ENCODE measurements around the gene DNAJB11.

Gene DNAJB11

DNA sequence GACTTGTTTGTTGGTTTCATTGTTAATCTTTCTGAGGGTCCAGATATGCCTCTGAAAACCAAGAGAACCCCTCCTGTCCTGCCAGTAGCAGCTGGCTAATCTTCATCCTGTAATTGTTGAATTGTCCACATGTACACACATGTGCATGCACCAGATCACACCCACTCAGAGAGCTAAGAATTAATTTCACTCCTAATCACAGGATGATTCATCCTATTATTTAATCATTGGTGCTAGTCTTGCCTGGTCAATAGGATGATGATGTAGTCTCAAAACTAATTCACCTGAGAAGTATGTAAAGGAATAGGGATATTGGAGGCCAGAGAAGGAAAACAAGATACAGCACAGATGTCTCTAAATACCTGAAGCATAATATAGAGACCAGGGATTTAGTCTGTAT lies 34.6 kb downstream of the DNAJB11 start (continued):
- TF ChIP-seq, protein P1, sequence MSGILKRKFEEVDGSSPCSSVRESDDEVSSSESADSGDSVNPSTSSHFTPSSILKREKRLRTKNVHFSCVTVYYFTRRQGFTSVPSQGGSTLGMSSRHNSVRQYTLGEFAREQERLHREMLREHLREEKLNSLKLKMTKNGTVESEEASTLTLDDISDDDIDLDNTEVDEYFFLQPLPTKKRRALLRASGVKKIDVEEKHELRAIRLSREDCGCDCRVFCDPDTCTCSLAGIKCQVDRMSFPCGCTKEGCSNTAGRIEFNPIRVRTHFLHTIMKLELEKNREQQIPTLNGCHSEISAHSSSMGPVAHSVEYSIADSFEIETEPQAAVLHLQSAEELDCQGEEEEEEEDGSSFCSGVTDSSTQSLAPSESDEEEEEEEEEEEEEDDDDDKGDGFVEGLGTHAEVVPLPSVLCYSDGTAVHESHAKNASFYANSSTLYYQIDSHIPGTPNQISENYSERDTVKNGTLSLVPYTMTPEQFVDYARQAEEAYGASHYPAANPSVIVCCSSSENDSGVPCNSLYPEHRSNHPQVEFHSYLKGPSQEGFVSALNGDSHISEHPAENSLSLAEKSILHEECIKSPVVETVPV (CRISPR knock-in tag; IDR thresholded peaks at IDR 0.05): no peak
- TF ChIP-seq TCF4 (CRISPR knock-in tag; IDR thresholded peaks at IDR 0.05; ENCODE audit: borderline replicate concordance): no peak

- TF ChIP-seq PPARA (CRISPR knock-in tag; IDR thresholded peaks at IDR 0.05; ENCODE audit: borderline replicate concordance) (no peak), ISL1 (CRISPR knock-in tag; IDR thresholded peaks at IDR 0.05) (no peak), RARB (CRISPR knock-in tag; IDR thresholded peaks at IDR 0.05) (no peak), ZNF565 (CRISPR knock-in tag; conservative IDR thresholded peaks at IDR 0.05; ENCODE audit: low read depth) (no peak), GLIS3 (CRISPR knock-in tag; IDR thresholded peaks at IDR 0.05) (no peak), TCF4 (CRISPR knock-in tag; IDR thresholded peaks at IDR 0.05; ENCODE audit: borderline replicate concordance) (no peak), ARNTL (CRISPR knock-in tag; IDR thresholded peaks at IDR 0.05; ENCODE audit: borderline replicate concordance, low read depth) (no peak), ZNF70 (CRISPR knock-in tag; IDR thresholded peaks at IDR 0.05) (no peak), ZFP30 (CRISPR knock-in tag; IDR thresholded peaks at IDR 0.05) (no peak), ZC3H10 (CRISPR knock-in tag; IDR thresholded peaks at IDR 0.05) (no peak), OSR1 (CRISPR knock-in tag; IDR thresholded peaks at IDR 0.05) (no peak), POU6F1 (CRISPR knock-in tag; IDR thresholded peaks at IDR 0.05; ENCODE audit: borderline replicate concordance, low read depth) (no peak), TSHZ2 (CRISPR knock-in tag; IDR thresholded peaks at IDR 0.05) (no peak), TOX (CRISPR knock-in tag; IDR thresholded peaks at IDR 0.05; ENCODE audit: borderline replicate concordance) (no peak), ZNF8 (CRISPR knock-in tag; IDR thresholded peaks at IDR 0.05) (no peak), ESRRG (CRISPR knock-in tag; IDR thresholded peaks at IDR 0.05) (no peak)
- no peak for ATAC-seq
These were observed 35.3 kb downstream of the DNAJB11 start for GRCh38 chr3:186605561-186606545.

DNA sequence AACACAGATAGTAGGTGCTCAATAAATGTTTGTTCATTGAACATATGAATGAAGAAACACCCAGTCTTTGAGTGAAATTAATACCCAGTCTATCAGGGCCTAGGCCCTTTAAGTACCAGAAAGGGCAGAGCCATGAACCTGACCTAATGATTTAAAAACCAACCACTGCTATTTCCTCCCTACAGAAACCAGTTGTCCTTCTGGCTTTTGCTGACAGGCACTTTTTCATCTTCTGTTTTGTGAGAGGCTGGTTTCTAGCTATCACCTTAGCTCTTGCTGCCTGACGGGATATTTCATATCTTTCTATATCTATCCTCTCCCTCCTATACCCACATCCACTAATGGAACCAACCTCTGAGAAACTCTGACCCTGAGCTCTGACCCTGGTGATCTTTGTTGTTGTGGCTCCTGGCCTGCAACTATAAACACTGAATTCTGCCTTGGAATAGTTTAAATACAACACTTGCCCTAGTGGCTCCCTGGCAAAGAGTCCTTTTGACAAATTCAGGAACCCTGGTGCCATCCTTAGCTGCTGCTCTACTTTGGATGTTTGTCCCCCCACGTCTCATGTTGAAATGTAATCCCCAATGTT lies 38.2 kb downstream of the DNAJB11 start:
- TF ChIP-seq RARB (CRISPR knock-in tag; IDR thresholded peaks at IDR 0.05) (no peak), GLIS3 (CRISPR knock-in tag; IDR thresholded peaks at IDR 0.05) (no peak), ISL1 (CRISPR knock-in tag; IDR thresholded peaks at IDR 0.05) (no peak), TSHZ2 (CRISPR knock-in tag; IDR thresholded peaks at IDR 0.05) (no peak), ZFP3 (CRISPR knock-in tag; IDR thresholded peaks at IDR 0.05) (no peak), CSDC2 (CRISPR knock-in tag; IDR thresholded peaks at IDR 0.05) (no peak), ESRRG (CRISPR knock-in tag; IDR thresholded peaks at IDR 0.05) (no peak), PPARA (CRISPR knock-in tag; IDR thresholded peaks at IDR 0.05; ENCODE audit: borderline replicate concordance) (no peak), ZNF8 (CRISPR knock-in tag; IDR thresholded peaks at IDR 0.05) (no peak), ZNF70 (CRISPR knock-in tag; IDR thresholded peaks at IDR 0.05) (no peak), TOX (CRISPR knock-in tag; IDR thresholded peaks at IDR 0.05; ENCODE audit: borderline replicate concordance) (no peak), SNAI2 (CRISPR knock-in tag; IDR thresholded peaks at IDR 0.05) (no peak), TCF4 (CRISPR knock-in tag; IDR thresholded peaks at IDR 0.05; ENCODE audit: borderline replicate concordance) (no peak), POU6F1 (CRISPR knock-in tag; IDR thresholded peaks at IDR 0.05; ENCODE audit: borderline replicate concordance, low read depth) (no peak)
- ATAC-seq: no peak

All from SK-N-SH treated with all-trans-retinoic acid at 6 μM for 48 hours (cell line).